PC-9 (cell line): Measurements from ENCODE around the gene ELOVL4.

Experiments
- EZH2 ChIP-seq: fragments of 200-600 bp; sonication (generic); IDR thresholded peaks from 2 replicates; pipeline ENCODE4 v1.8.0; 2017; ENCODE audit warnings: antibody characterized with exemption, low read depth
- TF ChIP-seq, protein P1 (sequence below): fragments of 200-600 bp; sonication (generic); conservative IDR thresholded peaks from 2 replicates; pipeline ENCODE4 v1.6.1; 2017; ENCODE audit warnings: mixed run types, antibody characterized with exemption, mild to moderate bottlenecking, moderate library complexity

DNA sequence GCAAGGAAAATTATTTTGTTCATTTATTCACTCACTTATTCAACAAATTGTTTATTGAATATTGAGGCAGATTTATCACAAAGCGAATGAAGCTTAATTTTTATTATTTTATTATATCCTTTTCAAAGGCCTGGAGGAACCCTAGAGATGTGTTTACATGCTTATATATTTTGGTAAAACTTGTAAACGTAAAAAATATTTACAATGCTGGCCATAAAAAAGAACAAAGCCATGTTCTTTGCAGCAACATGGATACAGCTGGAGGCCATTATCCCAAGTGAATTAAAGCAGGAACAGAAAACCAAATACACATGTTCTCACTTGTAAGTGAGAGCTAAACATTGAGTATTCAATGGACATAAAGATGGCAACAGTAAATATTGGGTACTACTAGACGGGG, 58.8 kb downstream of the ELOVL4 start:
- TF ChIP-seq, protein P1, sequence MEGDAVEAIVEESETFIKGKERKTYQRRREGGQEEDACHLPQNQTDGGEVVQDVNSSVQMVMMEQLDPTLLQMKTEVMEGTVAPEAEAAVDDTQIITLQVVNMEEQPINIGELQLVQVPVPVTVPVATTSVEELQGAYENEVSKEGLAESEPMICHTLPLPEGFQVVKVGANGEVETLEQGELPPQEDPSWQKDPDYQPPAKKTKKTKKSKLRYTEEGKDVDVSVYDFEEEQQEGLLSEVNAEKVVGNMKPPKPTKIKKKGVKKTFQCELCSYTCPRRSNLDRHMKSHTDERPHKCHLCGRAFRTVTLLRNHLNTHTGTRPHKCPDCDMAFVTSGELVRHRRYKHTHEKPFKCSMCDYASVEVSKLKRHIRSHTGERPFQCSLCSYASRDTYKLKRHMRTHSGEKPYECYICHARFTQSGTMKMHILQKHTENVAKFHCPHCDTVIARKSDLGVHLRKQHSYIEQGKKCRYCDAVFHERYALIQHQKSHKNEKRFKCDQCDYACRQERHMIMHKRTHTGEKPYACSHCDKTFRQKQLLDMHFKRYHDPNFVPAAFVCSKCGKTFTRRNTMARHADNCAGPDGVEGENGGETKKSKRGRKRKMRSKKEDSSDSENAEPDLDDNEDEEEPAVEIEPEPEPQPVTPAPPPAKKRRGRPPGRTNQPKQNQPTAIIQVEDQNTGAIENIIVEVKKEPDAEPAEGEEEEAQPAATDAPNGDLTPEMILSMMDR: no peak
- no peak for TF ChIP-seq EZH2
